Osteocyte (in vitro differentiated cells): ENCODE measurements around the gene UBR4. TPM values are rescaled to one million over a fixed set of nuclear protein-coding genes. Genes with fewer than 3 reads are reported as not detected.

Experiments
- DNase-seq: peaks from one replicate; pipeline ENCODE4 v3.0.0; 2021; ENCODE audit warnings: mixed read lengths; ENCODE audit not compliant: unreplicated experiment; ENCODE audit errors: extremely low spot score
- H3K27ac Mint-ChIP-seq: one replicate; pipeline ENCODE4 v1.8.0; 2021; ENCODE audit warnings: mild to moderate bottlenecking, mixed read lengths; ENCODE audit not compliant: unreplicated experiment
- H3K27me3 Mint-ChIP-seq: one replicate; pipeline ENCODE4 v1.8.0; 2021; ENCODE audit warnings: mixed read lengths; ENCODE audit not compliant: unreplicated experiment
- H3K36me3 Mint-ChIP-seq: one replicate; pipeline ENCODE4 v1.8.0; 2021; ENCODE audit warnings: mixed read lengths; ENCODE audit not compliant: unreplicated experiment
- H3K4me1 Mint-ChIP-seq: one replicate; pipeline ENCODE4 v1.8.0; 2021; ENCODE audit warnings: mixed read lengths; ENCODE audit not compliant: unreplicated experiment
- H3K4me3 Mint-ChIP-seq: one replicate; pipeline ENCODE4 v1.8.0; 2021; ENCODE audit warnings: mild to moderate bottlenecking, moderate library complexity, mixed read lengths; ENCODE audit not compliant: unreplicated experiment
- H3K9me3 Mint-ChIP-seq: one replicate; pipeline ENCODE4 v1.8.0; 2021; ENCODE audit warnings: mixed read lengths; ENCODE audit not compliant: unreplicated experiment
- total RNA-seq: library from RNA; stranded (reverse); gene quantifications from 2 replicates; pipeline ENCODE4 v1.2.1, GENCODE V29; 2021
- TF ChIP-seq, protein P1 (sequence below): fragments of 200-600 bp; sonication (generic); IDR thresholded peaks from 2 replicates; pipeline ENCODE4 v1.5.0; 2021; ENCODE audit warnings: antibody characterized with exemption, mild to moderate bottlenecking, moderate library complexity

UBR4 gene
- total RNA-seq, 1 donor from 2014 or later: 161 TPM

DNA sequence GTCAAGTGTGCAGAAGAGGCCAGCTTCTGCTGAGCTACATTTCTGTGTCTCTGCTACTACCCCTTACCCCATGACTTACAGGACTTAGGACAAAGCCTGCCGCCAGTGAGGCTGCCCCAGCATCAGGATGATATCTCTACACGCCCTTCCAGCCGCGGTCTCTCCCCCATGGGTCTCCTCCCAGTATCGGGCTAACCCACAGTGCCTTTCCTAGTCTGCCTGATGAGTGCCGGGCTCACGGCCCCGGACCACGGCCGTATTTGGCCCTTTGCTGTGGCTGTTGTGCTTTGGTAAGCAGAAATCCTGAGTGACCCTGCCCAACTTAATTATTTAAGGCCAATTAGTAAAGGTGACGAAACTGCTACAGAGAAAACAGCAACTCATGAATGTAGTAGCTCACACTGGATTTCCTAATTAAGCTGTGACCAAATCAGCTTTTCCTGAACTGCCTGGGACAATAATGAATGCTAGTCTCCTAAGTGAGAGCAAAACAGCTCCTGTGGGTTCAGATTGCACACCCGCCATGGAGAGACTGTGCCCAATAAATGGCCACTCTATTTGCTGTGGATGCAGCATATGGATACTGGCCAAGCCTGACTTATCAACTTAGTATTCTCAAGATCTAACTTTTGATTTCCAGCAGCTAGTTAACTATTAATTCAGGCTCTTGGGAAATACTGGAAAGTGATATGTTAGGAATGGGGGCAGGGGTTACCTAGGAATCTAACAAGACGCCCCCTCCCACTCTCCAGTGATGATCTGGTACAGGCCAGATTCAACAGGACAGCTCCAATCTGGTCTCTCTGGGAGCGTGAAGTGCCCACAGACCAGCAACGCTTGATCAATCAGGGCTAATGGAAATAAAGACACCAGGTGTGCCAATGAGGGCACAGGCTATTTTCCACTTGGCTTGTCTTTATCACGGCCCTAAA lies 130.3 kb downstream of the UBR4 start:
- no peaks in the 10 kb centered on the region for H3K9me3 Mint-ChIP-seq
- H3K4me1 Mint-ChIP-seq: peaks cover 5% of the 10 kb centered on the region
- no peak overlapping the region for H3K27ac Mint-ChIP-seq
- DNase-seq: no peak
- peaks cover 62% of the 10 kb centered on the region for H3K36me3 Mint-ChIP-seq
- no peak overlapping the region for H3K4me3 Mint-ChIP-seq
- TF ChIP-seq, protein P1, sequence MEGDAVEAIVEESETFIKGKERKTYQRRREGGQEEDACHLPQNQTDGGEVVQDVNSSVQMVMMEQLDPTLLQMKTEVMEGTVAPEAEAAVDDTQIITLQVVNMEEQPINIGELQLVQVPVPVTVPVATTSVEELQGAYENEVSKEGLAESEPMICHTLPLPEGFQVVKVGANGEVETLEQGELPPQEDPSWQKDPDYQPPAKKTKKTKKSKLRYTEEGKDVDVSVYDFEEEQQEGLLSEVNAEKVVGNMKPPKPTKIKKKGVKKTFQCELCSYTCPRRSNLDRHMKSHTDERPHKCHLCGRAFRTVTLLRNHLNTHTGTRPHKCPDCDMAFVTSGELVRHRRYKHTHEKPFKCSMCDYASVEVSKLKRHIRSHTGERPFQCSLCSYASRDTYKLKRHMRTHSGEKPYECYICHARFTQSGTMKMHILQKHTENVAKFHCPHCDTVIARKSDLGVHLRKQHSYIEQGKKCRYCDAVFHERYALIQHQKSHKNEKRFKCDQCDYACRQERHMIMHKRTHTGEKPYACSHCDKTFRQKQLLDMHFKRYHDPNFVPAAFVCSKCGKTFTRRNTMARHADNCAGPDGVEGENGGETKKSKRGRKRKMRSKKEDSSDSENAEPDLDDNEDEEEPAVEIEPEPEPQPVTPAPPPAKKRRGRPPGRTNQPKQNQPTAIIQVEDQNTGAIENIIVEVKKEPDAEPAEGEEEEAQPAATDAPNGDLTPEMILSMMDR: no peak
- H3K27me3 Mint-ChIP-seq: no peaks in the 10 kb centered on the region

DNA sequence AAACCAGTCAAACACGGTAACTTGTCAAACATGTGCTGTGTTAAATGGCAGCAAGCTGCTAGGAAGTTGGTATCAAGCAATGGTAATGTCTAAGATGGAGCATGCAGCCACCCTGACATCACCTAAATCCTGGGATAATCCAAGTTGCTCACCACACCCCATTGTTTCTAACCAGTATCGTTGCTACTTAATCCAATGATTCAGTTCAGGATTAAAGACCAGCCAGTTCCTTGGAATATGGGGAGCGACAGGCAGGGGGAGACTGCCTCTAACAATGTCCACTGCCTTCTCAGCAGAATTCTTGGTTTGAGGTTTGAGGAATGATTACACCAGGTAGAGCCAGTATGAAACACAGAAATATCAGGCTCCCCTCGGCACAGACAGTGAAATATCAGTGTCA lies 131.5 kb downstream of the UBR4 start:
- peaks cover 58% of the 10 kb centered on the region for H3K36me3 Mint-ChIP-seq
- H3K4me3 Mint-ChIP-seq: no peak overlapping the region
- no peak overlapping the region for H3K27ac Mint-ChIP-seq
- no peaks in the 10 kb centered on the region for H3K27me3 Mint-ChIP-seq
- TF ChIP-seq, protein P1: no peak
- H3K4me1 Mint-ChIP-seq: peaks cover 5% of the 10 kb centered on the region
- DNase-seq: no peak
- no peaks in the 10 kb centered on the region for H3K9me3 Mint-ChIP-seq

- H3K4me1 Mint-ChIP-seq: peaks cover 5% of the 10 kb centered on the region
- no peaks in the 10 kb centered on the region for H3K27me3 Mint-ChIP-seq
- TF ChIP-seq, protein P1: no peak
- no peak overlapping the region for H3K4me3 Mint-ChIP-seq
- H3K9me3 Mint-ChIP-seq: no peaks in the 10 kb centered on the region
- DNase-seq: no peak
- no peak overlapping the region for H3K27ac Mint-ChIP-seq
- peaks cover 55% of the 10 kb centered on the region for H3K36me3 Mint-ChIP-seq
These were observed 133.0 kb downstream of the UBR4 start for GRCh38 chr1:19076841-19077616.

GRCh38 chr1:19074902-19075721 lies 135.0 kb downstream of the UBR4 start:
- peaks cover 48% of the 10 kb centered on the region for H3K36me3 Mint-ChIP-seq
- TF ChIP-seq, protein P1: no peak
- peaks cover 7% of the 10 kb centered on the region for H3K4me1 Mint-ChIP-seq
- H3K27me3 Mint-ChIP-seq: no peaks in the 10 kb centered on the region
- H3K27ac Mint-ChIP-seq: no peak overlapping the region
- DNase-seq: no peak
- no peak overlapping the region for H3K4me3 Mint-ChIP-seq
- no peaks in the 10 kb centered on the region for H3K9me3 Mint-ChIP-seq
